ENCODE measurements around the gene PIP5K1C. TPM values are rescaled to one million over a fixed set of nuclear protein-coding genes. Genes with fewer than 3 reads are reported as not detected.

The PIP5K1C gene
- total and polyA plus RNA-seq, 10 of the 15 experiments (the other 5 are each of a cell fraction or from before 2014, with no cell fraction given) = 0.39 to 19.6 (median 5.3) TPM

DNA sequence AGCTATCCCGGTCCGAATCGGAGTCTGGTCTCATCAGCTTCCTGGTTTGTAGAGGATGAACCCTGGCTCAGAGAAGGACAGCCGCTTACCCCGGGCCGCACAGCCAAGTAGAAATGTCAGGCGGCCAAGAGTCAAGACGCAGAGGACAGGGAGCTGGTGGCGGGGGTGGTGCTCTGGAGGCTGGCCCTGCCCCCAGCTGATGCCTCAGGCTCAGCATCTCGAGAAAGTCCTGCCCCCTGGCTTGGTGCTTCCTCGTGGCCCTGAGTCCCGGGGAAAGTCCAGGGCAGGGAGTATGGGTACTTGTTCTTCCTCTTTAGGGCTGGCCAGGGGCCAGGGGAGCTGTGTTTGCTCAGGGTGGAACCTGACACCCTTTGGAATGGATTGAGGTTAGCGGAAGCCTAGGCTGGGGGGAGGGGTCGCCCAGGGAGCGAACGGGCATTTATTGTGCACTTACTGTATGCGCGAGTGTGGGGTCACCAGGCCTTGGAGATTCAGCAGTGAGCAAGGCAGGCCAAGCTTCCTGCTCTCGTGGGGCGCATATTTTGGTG, 10.1 kb upstream of the PIP5K1C start (continued):
- TF ChIP-seq, protein P1, sequence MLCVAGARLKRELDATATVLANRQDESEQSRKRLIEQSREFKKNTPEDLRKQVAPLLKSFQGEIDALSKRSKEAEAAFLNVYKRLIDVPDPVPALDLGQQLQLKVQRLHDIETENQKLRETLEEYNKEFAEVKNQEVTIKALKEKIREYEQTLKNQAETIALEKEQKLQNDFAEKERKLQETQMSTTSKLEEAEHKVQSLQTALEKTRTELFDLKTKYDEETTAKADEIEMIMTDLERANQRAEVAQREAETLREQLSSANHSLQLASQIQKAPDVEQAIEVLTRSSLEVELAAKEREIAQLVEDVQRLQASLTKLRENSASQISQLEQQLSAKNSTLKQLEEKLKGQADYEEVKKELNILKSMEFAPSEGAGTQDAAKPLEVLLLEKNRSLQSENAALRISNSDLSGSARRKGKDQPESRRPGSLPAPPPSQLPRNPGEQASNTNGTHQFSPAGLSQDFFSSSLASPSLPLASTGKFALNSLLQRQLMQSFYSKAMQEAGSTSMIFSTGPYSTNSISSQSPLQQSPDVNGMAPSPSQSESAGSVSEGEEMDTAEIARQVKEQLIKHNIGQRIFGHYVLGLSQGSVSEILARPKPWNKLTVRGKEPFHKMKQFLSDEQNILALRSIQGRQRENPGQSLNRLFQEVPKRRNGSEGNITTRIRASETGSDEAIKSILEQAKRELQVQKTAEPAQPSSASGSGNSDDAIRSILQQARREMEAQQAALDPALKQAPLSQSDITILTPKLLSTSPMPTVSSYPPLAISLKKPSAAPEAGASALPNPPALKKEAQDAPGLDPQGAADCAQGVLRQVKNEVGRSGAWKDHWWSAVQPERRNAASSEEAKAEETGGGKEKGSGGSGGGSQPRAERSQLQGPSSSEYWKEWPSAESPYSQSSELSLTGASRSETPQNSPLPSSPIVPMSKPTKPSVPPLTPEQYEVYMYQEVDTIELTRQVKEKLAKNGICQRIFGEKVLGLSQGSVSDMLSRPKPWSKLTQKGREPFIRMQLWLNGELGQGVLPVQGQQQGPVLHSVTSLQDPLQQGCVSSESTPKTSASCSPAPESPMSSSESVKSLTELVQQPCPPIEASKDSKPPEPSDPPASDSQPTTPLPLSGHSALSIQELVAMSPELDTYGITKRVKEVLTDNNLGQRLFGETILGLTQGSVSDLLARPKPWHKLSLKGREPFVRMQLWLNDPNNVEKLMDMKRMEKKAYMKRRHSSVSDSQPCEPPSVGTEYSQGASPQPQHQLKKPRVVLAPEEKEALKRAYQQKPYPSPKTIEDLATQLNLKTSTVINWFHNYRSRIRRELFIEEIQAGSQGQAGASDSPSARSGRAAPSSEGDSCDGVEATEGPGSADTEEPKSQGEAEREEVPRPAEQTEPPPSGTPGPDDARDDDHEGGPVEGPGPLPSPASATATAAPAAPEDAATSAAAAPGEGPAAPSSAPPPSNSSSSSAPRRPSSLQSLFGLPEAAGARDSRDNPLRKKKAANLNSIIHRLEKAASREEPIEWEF (IDR thresholded peaks at IDR 0.05; ENCODE audit: insufficient replicate concordance, low read depth, low read length) = no peak
- no peak for TF ChIP-seq JUND (IDR thresholded peaks at IDR 0.05; ENCODE audit: low read depth, low read length)
- TF ChIP-seq, protein P2, sequence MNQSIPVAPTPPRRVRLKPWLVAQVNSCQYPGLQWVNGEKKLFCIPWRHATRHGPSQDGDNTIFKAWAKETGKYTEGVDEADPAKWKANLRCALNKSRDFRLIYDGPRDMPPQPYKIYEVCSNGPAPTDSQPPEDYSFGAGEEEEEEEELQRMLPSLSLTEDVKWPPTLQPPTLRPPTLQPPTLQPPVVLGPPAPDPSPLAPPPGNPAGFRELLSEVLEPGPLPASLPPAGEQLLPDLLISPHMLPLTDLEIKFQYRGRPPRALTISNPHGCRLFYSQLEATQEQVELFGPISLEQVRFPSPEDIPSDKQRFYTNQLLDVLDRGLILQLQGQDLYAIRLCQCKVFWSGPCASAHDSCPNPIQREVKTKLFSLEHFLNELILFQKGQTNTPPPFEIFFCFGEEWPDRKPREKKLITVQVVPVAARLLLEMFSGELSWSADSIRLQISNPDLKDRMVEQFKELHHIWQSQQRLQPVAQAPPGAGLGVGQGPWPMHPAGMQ (IDR thresholded peaks at IDR 0.05; ENCODE audit: borderline replicate concordance) = no peak
- TF ChIP-seq CHD2 (IDR thresholded peaks at IDR 0.05; ENCODE audit: borderline replicate concordance, low read depth, low read length) = no peak
- no peak for TF ChIP-seq IKZF2 (IDR thresholded peaks at IDR 0.05)
- TF ChIP-seq, protein P3, sequence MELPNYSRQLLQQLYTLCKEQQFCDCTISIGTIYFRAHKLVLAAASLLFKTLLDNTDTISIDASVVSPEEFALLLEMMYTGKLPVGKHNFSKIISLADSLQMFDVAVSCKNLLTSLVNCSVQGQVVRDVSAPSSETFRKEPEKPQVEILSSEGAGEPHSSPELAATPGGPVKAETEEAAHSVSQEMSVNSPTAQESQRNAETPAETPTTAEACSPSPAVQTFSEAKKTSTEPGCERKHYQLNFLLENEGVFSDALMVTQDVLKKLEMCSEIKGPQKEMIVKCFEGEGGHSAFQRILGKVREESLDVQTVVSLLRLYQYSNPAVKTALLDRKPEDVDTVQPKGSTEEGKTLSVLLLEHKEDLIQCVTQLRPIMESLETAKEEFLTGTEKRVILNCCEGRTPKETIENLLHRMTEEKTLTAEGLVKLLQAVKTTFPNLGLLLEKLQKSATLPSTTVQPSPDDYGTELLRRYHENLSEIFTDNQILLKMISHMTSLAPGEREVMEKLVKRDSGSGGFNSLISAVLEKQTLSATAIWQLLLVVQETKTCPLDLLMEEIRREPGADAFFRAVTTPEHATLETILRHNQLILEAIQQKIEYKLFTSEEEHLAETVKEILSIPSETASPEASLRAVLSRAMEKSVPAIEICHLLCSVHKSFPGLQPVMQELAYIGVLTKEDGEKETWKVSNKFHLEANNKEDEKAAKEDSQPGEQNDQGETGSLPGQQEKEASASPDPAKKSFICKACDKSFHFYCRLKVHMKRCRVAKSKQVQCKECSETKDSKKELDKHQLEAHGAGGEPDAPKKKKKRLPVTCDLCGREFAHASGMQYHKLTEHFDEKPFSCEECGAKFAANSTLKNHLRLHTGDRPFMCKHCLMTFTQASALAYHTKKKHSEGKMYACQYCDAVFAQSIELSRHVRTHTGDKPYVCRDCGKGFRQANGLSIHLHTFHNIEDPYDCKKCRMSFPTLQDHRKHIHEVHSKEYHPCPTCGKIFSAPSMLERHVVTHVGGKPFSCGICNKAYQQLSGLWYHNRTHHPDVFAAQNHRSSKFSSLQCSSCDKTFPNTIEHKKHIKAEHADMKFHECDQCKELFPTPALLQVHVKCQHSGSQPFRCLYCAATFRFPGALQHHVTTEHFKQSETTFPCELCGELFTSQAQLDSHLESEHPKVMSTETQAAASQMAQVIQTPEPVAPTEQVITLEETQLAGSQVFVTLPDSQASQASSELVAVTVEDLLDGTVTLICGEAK (IDR thresholded peaks at IDR 0.05; ENCODE audit: borderline replicate concordance) = no peak
- TF ChIP-seq RAD21 (IDR thresholded peaks at IDR 0.05; ENCODE audit: insufficient read depth, low read depth, low read length) = no peak
- TF ChIP-seq ETV6 (conservative IDR thresholded peaks at IDR 0.05 in 1 of 2, IDR thresholded peaks at IDR 0.05 in 1 of 2; ENCODE audit: borderline replicate concordance in 1 of 2, low read depth in 1 of 2) = no peak
- TF ChIP-seq, protein P4, sequence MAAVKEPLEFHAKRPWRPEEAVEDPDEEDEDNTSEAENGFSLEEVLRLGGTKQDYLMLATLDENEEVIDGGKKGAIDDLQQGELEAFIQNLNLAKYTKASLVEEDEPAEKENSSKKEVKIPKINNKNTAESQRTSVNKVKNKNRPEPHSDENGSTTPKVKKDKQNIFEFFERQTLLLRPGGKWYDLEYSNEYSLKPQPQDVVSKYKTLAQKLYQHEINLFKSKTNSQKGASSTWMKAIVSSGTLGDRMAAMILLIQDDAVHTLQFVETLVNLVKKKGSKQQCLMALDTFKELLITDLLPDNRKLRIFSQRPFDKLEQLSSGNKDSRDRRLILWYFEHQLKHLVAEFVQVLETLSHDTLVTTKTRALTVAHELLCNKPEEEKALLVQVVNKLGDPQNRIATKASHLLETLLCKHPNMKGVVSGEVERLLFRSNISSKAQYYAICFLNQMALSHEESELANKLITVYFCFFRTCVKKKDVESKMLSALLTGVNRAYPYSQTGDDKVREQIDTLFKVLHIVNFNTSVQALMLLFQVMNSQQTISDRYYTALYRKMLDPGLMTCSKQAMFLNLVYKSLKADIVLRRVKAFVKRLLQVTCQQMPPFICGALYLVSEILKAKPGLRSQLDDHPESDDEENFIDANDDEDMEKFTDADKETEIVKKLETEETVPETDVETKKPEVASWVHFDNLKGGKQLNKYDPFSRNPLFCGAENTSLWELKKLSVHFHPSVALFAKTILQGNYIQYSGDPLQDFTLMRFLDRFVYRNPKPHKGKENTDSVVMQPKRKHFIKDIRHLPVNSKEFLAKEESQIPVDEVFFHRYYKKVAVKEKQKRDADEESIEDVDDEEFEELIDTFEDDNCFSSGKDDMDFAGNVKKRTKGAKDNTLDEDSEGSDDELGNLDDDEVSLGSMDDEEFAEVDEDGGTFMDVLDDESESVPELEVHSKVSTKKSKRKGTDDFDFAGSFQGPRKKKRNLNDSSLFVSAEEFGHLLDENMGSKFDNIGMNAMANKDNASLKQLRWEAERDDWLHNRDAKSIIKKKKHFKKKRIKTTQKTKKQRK (IDR thresholded peaks at IDR 0.05; ENCODE audit: low read depth, low read length) = no peak
